ENCODE results near the gene SLC2A11.

The SLC2A11 gene

DNA sequence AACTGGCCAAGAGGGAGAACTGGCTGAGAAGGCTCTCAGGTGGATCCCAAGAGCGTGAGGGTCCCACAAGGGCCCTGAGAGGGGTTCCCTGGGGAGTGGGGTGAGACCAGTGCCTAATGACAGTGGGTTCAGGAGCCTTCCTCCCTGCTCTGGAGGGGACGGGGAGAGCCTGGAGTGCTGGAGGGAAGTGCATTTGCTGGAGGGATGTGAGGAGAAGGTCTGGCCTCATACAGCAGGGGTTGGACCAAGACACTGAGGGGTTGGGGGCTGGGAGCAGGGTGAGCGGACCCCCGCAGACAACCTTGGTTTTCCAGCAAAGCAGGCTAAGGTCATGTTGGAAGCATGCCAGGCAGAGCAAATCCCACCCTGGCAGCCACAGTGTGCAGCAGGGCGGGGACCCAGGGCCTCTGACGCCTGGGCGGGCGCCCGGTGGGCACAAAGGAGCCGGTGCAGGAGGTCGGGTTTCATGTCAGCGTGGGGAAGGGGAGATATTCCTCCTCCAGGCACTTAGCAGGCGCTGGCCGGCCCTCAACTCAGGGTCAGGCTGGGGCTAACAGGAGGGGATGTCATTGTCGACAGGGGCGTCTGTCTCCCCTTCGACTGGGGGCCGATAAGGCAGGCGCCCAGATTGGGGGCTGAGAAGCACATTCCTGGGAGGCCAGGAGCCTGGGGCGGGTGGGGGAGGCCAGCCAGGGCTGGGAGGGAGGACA is 15.8 kb upstream of the SLC2A11 start:
- no peak overlapping the region for H3K4me3 ChIP-seq (ENCODE audit: low read depth, low read length)
- TF ChIP-seq, protein P1, sequence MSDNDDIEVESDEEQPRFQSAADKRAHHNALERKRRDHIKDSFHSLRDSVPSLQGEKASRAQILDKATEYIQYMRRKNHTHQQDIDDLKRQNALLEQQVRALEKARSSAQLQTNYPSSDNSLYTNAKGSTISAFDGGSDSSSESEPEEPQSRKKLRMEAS (IDR thresholded peaks at IDR 0.05; ENCODE audit: low read depth, low read length), result no peak
- TF ChIP-seq CTCF (IDR thresholded peaks at IDR 0.05; ENCODE audit: low read depth, low read length) (no peak), MYC (IDR thresholded peaks at IDR 0.05; ENCODE audit: low read depth, low read length) (no peak), POLR2A (IDR thresholded peaks at IDR 0.05; ENCODE audit: extremely low read depth, insufficient read length) (no peak)
- no peak for DNase-seq (ENCODE audit: low read depth)

DNA sequence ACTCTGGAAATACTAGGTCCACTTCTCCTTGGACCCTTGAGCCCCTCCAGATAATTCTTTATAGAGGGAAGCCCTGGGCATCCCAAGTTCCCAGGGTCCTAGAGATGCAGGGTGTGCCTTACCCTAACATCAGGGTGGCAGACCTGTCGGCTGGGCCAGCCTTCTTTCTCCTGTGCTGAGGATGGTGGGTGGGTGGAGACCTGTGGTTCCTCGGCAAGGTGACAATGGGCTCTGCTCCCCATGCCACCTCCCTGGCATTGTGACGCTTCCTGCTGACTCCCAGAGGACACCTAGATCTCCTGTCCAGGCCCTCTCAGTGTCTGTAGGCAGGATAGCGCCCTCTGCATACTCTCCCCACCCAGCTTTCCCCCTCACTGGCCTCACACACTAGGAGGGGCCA is 15.1 kb upstream of the SLC2A11 start:
- no peak for DNase-seq (ENCODE audit: low read depth)
- H3K4me3 ChIP-seq (ENCODE audit: low read depth, low read length), result no peak overlapping the region
- TF ChIP-seq POLR2A (IDR thresholded peaks at IDR 0.05; ENCODE audit: extremely low read depth, insufficient read length) (no peak), CTCF (IDR thresholded peaks at IDR 0.05; ENCODE audit: low read depth, low read length) (no peak), MYC (IDR thresholded peaks at IDR 0.05; ENCODE audit: low read depth, low read length) (no peak)
- TF ChIP-seq, protein P1 (IDR thresholded peaks at IDR 0.05; ENCODE audit: low read depth, low read length), result no peak

- DNase-seq (ENCODE audit: low read depth), result no peak
- TF ChIP-seq, protein P1 (IDR thresholded peaks at IDR 0.05; ENCODE audit: low read depth, low read length), result no peak
- TF ChIP-seq CTCF (IDR thresholded peaks at IDR 0.05; ENCODE audit: low read depth, low read length), result no peak
- TF ChIP-seq POLR2A (IDR thresholded peaks at IDR 0.05; ENCODE audit: extremely low read depth, insufficient read length), result no peak
- no peak overlapping the region for H3K4me3 ChIP-seq (ENCODE audit: low read depth, low read length)
Observed at GRCh38 chr22:23844739-23845202, 12.9 kb upstream of the SLC2A11 start.

GRCh38 chr22:23845265-23846080 is 12.2 kb upstream of the SLC2A11 start:
- H3K4me3 ChIP-seq (ENCODE audit: low read depth, low read length), result no peak overlapping the region
- DNase-seq (ENCODE audit: low read depth), result no peak
- TF ChIP-seq CTCF (IDR thresholded peaks at IDR 0.05; ENCODE audit: low read depth, low read length), result no peak
- no peak for TF ChIP-seq POLR2A (IDR thresholded peaks at IDR 0.05; ENCODE audit: extremely low read depth, insufficient read length)

DNA sequence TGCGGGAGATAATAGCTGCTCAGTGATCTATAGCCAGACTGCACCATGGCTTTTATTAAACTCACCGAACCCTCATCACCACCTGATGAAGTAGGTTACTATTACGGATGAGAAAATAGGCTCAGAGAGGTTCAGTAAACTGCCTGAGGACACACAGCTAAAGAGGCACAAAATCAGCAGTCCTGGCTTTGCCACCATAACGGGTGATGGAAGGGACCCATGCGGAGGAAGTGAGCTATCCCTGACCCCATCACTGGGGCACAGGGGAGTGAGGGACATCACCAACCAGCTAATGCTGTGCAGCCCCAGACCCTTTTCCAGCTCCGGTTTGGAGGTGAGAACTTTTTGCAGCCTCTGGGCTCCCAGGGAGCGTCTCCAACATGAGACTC is 11.6 kb upstream of the SLC2A11 start:
- TF ChIP-seq MYC (IDR thresholded peaks at IDR 0.05; ENCODE audit: low read depth, low read length), result no peak
- TF ChIP-seq, protein P1 (IDR thresholded peaks at IDR 0.05; ENCODE audit: low read depth, low read length), result no peak
- TF ChIP-seq POLR2A (IDR thresholded peaks at IDR 0.05; ENCODE audit: extremely low read depth, insufficient read length), result no peak
- TF ChIP-seq CTCF (IDR thresholded peaks at IDR 0.05; ENCODE audit: low read depth, low read length), result no peak

More for the DNA sequence above, 11.6 kb upstream of the SLC2A11 start:
- DNase-seq (ENCODE audit: low read depth), result no peak
- H3K4me3 ChIP-seq (ENCODE audit: low read depth, low read length), result no peak overlapping the region

Data from NB4 (cell line).